Skeletal muscle tissue (tissue), 4 donors: ENCODE results near the gene DNM1L. TPM values are rescaled to one million over a fixed set of nuclear protein-coding genes. Genes with fewer than 3 reads are reported as not detected.
"Not testable (repeated sequence)": the region's sequence is repeated elsewhere in the genome, so short reads cannot be mapped to it uniquely, and the experiment has no call there.

Experiments used
- H3K27ac ChIP-seq: one replicate; pipeline ENCODE4 v1.7.0; 2013; ENCODE audit warnings: mild to moderate bottlenecking, low read depth, low read length, inconsistent platforms
- H3K27me3 ChIP-seq, 3 donors: one replicate each; pipeline ENCODE4 v1.7.0; 2013; ENCODE audit warnings: low read length in 3 of 3; ENCODE audit not compliant: control insufficient read depth in 3 of 3, insufficient read depth in 3 of 3
- H3K36me3 ChIP-seq, 3 donors: one replicate each; pipeline ENCODE4 v1.7.0; 2013; ENCODE audit warnings: low read length in 3 of 3; ENCODE audit not compliant: control insufficient read depth in 3 of 3, insufficient read depth in 3 of 3
- H3K4me1 ChIP-seq, 3 donors: one replicate each; pipeline ENCODE4 v1.7.0; 2013; ENCODE audit warnings: low read length in 3 of 3, mild to moderate bottlenecking in 3 of 3; ENCODE audit not compliant: control insufficient read depth in 3 of 3, insufficient read depth in 3 of 3
- H3K4me3 ChIP-seq, 3 donors: one replicate each; pipeline ENCODE4 v1.7.0; 2013; ENCODE audit warnings: low read length in 3 of 3
- H3K9ac ChIP-seq, 3 donors: one replicate each; pipeline ENCODE4 v1.7.0; 2013; ENCODE audit warnings: low read length in 3 of 3, mild to moderate bottlenecking in 3 of 3, moderate library complexity in 2 of 3, low read depth in 1 of 3
- H3K9me3 ChIP-seq, 3 donors: one replicate each; pipeline ENCODE4 v1.7.0; 2013; ENCODE audit warnings: low read length in 3 of 3; ENCODE audit not compliant: control insufficient read depth in 3 of 3
- total RNA-seq: library from RNA; depleted of rRNA; stranded (reverse); fragments of >200 nt; gene quantifications from one replicate; pipeline ENCODE4 v1.2.3, GENCODE V29; 2014
- donor health status: Osteomylitis.

DNM1L gene
- total RNA-seq, 1 donor from 2014 or later = 60.0 TPM

GRCh38 chr12:32708926-32709325, 29.8 kb downstream of the DNM1L start:
- Histone ChIP-seq H3K27me3 (no peaks in the 10 kb centered on the region), H3K36me3 (peaks cover 0 to 31% (median 14%) of the 10 kb centered on the region in 3 donors), H3K4me1 (no peaks in the 10 kb centered on the region)

GRCh38 chr12:32714772-32715171, 35.7 kb downstream of the DNM1L start:
- Histone ChIP-seq H3K36me3 (peaks cover 3 to 29% (median 21%) of the 10 kb centered on the region in 3 donors), H3K4me3 (no peak overlapping the region), H3K9me3 (no peaks in the 10 kb centered on the region)

More at GRCh38 chr12:32708926-32709325, 29.8 kb downstream of the DNM1L start:
- Histone ChIP-seq H3K9me3 (no peaks in the 10 kb centered on the region), H3K27ac (no peak overlapping the region), H3K4me3 (no peak overlapping the region), H3K9ac (no peak overlapping the region)

GRCh38 chr12:32718926-32719325, 39.8 kb downstream of the DNM1L start:
- Histone ChIP-seq H3K27me3 (no peaks in the 10 kb centered on the region), H3K4me3 (no peak overlapping the region), H3K9me3 (no peaks in the 10 kb centered on the region), H3K27ac (no peak overlapping the region), H3K9ac (no peak overlapping the region), H3K36me3 (peaks cover 11 to 21% (median 12%) of the 10 kb centered on the region in 3 donors), H3K4me1 (no peaks in the 10 kb centered on the region)

More at GRCh38 chr12:32714772-32715171, 35.7 kb downstream of the DNM1L start:
- no peaks in the 10 kb centered on the region for H3K4me1 ChIP-seq
- H3K27ac ChIP-seq = no peak overlapping the region
- H3K27me3 ChIP-seq = no peaks in the 10 kb centered on the region
- H3K9ac ChIP-seq = no peak overlapping the region

GRCh38 chr12:32725308-32725707, 46.2 kb downstream of the DNM1L start:
- H3K4me1 ChIP-seq, H3K27ac ChIP-seq, H3K9me3 ChIP-seq, H3K4me3 ChIP-seq, H3K27me3 ChIP-seq, H3K9ac ChIP-seq: not testable (repeated sequence)
- peaks cover 13 to 26% (median 20%) of the 10 kb centered on the region in 3 donors for H3K36me3 ChIP-seq

- Histone ChIP-seq H3K36me3 (peaks cover 11 to 25% (median 24%) of the 10 kb centered on the region in 3 donors), H3K9ac (no peak overlapping the region), H3K9me3 (no peaks in the 10 kb centered on the region), H3K4me1 (no peaks in the 10 kb centered on the region), H3K27me3 (no peaks in the 10 kb centered on the region), H3K27ac (no peak overlapping the region), H3K4me3 (no peak overlapping the region)
These were observed 47.2 kb downstream of the DNM1L start for GRCh38 chr12:32726286-32726685.

- peaks cover 12 to 24% (median 22%) of the 10 kb centered on the region in 3 donors for H3K36me3 ChIP-seq
- no peaks in the 10 kb centered on the region for H3K9me3 ChIP-seq
- H3K27ac ChIP-seq = no peak overlapping the region
- no peak overlapping the region for H3K9ac ChIP-seq
- no peaks in the 10 kb centered on the region for H3K4me1 ChIP-seq
- no peaks in the 10 kb centered on the region for H3K27me3 ChIP-seq
- H3K4me3 ChIP-seq = no peak overlapping the region
These were observed 48.1 kb downstream of the DNM1L start for GRCh38 chr12:32727237-32727636.

- no peaks in the 10 kb centered on the region for H3K9me3 ChIP-seq
- H3K4me3 ChIP-seq = no peak overlapping the region
- no peaks in the 10 kb centered on the region for H3K27me3 ChIP-seq
- H3K4me1 ChIP-seq = no peaks in the 10 kb centered on the region
- peaks cover 11 to 28% (median 27%) of the 10 kb centered on the region in 3 donors for H3K36me3 ChIP-seq
- H3K9ac ChIP-seq = no peak overlapping the region
- no peak overlapping the region for H3K27ac ChIP-seq
These were observed 55.9 kb downstream of the DNM1L start for GRCh38 chr12:32734952-32735351.

- Histone ChIP-seq H3K4me3 (no peak overlapping the region), H3K9me3 (no peaks in the 10 kb centered on the region), H3K27me3 (no peaks in the 10 kb centered on the region), H3K4me1 (no peaks in the 10 kb centered on the region), H3K27ac (no peak overlapping the region), H3K36me3 (peaks cover 7 to 39% (median 27%) of the 10 kb centered on the region in 3 donors), H3K9ac (no peak overlapping the region)
These were observed 57.3 kb downstream of the DNM1L start for GRCh38 chr12:32736445-32736844.

GRCh38 chr12:32737715-32738114, 58.6 kb downstream of the DNM1L start:
- Histone ChIP-seq H3K27me3 (no peaks in the 10 kb centered on the region), H3K9ac (no peak overlapping the region), H3K27ac (no peak overlapping the region), H3K4me1 (no peaks in the 10 kb centered on the region), H3K9me3 (no peaks in the 10 kb centered on the region), H3K4me3 (no peak overlapping the region), H3K36me3 (peaks cover 6 to 39% (median 35%) of the 10 kb centered on the region in 3 donors)

GRCh38 chr12:32739279-32739678, 60.2 kb downstream of the DNM1L start:
- Histone ChIP-seq H3K4me1 (no peaks in the 10 kb centered on the region), H3K36me3 (peaks cover 6 to 46% (median 46%) of the 10 kb centered on the region in 3 donors), H3K4me3 (no peak overlapping the region), H3K27me3 (no peaks in the 10 kb centered on the region), H3K9ac (no peak overlapping the region), H3K27ac (no peak overlapping the region), H3K9me3 (no peaks in the 10 kb centered on the region)
